ENCODE measurements around the gene GNB1L.

DNA sequence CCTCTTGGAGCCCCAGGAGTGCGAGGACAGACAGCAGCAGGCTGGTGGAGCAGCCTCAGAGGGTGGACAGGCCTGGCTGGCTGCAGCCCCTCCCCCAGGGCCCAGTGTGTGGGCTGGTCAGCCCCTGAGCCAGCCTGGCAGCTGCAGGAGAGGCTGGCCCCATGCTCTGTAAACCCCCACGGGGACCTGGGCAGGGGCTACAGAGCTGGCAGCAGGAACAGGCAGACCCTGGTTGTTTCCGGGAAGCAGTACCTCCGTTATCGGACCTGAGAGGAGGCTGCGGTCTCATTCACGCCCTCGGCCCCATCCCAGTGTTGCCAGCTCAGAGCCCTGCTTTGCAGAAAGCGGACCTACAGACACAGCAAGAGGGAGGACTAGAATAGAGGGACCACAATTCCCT is 48.4 kb upstream of the GNB1L start:
- no peak for TF ChIP-seq BACH2 (CRISPR knock-in tag; IDR thresholded peaks at IDR 0.05; ENCODE audit: borderline replicate concordance)
- no peak for TF ChIP-seq RARB (CRISPR knock-in tag; IDR thresholded peaks at IDR 0.05)
- TF ChIP-seq, protein P1, sequence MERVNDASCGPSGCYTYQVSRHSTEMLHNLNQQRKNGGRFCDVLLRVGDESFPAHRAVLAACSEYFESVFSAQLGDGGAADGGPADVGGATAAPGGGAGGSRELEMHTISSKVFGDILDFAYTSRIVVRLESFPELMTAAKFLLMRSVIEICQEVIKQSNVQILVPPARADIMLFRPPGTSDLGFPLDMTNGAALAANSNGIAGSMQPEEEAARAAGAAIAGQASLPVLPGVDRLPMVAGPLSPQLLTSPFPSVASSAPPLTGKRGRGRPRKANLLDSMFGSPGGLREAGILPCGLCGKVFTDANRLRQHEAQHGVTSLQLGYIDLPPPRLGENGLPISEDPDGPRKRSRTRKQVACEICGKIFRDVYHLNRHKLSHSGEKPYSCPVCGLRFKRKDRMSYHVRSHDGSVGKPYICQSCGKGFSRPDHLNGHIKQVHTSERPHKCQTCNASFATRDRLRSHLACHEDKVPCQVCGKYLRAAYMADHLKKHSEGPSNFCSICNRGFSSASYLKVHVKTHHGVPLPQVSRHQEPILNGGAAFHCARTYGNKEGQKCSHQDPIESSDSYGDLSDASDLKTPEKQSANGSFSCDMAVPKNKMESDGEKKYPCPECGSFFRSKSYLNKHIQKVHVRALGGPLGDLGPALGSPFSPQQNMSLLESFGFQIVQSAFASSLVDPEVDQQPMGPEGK (CRISPR knock-in tag; IDR thresholded peaks at IDR 0.05; ENCODE audit: borderline replicate concordance): no peak
- TF ChIP-seq ZFP30 (CRISPR knock-in tag; IDR thresholded peaks at IDR 0.05): no peak
- no peak for TF ChIP-seq ZNF8 (CRISPR knock-in tag; IDR thresholded peaks at IDR 0.05)
- no peak for TF ChIP-seq ZC3H10 (CRISPR knock-in tag; IDR thresholded peaks at IDR 0.05)
- TF ChIP-seq, protein P2, sequence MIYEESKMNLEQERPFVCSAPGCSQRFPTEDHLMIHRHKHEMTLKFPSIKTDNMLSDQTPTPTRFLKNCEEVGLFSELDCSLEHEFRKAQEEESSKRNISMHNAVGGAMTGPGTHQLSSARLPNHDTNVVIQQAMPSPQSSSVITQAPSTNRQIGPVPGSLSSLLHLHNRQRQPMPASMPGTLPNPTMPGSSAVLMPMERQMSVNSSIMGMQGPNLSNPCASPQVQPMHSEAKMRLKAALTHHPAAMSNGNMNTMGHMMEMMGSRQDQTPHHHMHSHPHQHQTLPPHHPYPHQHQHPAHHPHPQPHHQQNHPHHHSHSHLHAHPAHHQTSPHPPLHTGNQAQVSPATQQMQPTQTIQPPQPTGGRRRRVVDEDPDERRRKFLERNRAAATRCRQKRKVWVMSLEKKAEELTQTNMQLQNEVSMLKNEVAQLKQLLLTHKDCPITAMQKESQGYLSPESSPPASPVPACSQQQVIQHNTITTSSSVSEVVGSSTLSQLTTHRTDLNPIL (CRISPR knock-in tag; IDR thresholded peaks at IDR 0.05; ENCODE audit: low read depth): no peak
- no peak for TF ChIP-seq ZFP3 (CRISPR knock-in tag; IDR thresholded peaks at IDR 0.05)
- TF ChIP-seq, protein P3, sequence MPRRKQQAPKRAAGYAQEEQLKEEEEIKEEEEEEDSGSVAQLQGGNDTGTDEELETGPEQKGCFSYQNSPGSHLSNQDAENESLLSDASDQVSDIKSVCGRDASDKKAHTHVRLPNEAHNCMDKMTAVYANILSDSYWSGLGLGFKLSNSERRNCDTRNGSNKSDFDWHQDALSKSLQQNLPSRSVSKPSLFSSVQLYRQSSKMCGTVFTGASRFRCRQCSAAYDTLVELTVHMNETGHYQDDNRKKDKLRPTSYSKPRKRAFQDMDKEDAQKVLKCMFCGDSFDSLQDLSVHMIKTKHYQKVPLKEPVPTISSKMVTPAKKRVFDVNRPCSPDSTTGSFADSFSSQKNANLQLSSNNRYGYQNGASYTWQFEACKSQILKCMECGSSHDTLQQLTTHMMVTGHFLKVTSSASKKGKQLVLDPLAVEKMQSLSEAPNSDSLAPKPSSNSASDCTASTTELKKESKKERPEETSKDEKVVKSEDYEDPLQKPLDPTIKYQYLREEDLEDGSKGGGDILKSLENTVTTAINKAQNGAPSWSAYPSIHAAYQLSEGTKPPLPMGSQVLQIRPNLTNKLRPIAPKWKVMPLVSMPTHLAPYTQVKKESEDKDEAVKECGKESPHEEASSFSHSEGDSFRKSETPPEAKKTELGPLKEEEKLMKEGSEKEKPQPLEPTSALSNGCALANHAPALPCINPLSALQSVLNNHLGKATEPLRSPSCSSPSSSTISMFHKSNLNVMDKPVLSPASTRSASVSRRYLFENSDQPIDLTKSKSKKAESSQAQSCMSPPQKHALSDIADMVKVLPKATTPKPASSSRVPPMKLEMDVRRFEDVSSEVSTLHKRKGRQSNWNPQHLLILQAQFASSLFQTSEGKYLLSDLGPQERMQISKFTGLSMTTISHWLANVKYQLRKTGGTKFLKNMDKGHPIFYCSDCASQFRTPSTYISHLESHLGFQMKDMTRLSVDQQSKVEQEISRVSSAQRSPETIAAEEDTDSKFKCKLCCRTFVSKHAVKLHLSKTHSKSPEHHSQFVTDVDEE (CRISPR knock-in tag; IDR thresholded peaks at IDR 0.05): no peak
- TF ChIP-seq ZNF70 (CRISPR knock-in tag; IDR thresholded peaks at IDR 0.05): no peak
- no peak for TF ChIP-seq ZNF565 (CRISPR knock-in tag; conservative IDR thresholded peaks at IDR 0.05; ENCODE audit: low read depth)
- no peak for TF ChIP-seq ESRRG (CRISPR knock-in tag; IDR thresholded peaks at IDR 0.05)
- no peak for TF ChIP-seq ARNTL (CRISPR knock-in tag; IDR thresholded peaks at IDR 0.05; ENCODE audit: borderline replicate concordance, low read depth)

Data from SK-N-SH treated with all-trans-retinoic acid at 6 μM for 48 hours (cell line).